Right lobe of liver (tissue), 6 donors: ENCODE data around the gene IL13. TPM values are rescaled to one million over a fixed set of nuclear protein-coding genes. Genes with fewer than 3 reads are reported as not detected.
A peak's percentile ranks its signal among the peaks of the same experiment; 100 is the strongest.

Experiments used
- ATAC-seq, 4 donors: fragments of 200-7000 bp; cut with Tn5 transposase; one replicate each; pipeline ENCODE4 v1.9.1; 2020; ENCODE audit warnings: mild to moderate bottlenecking in 4 of 4, moderate library complexity in 4 of 4
- DNase-seq, 3 donors: peaks; one replicate each; pipeline ENCODE4 v3.0.0-alpha.2; 2020
- H3K27ac ChIP-seq, 3 donors: fragments of 200-600 bp; one replicate each; pipeline ENCODE4 v1.8.0; 2022
- H3K27me3 ChIP-seq, 2 donors: fragments of 200-600 bp; one replicate each; pipeline ENCODE4 v1.8.0; 2022
- H3K36me3 ChIP-seq, 4 donors: fragments of 200-600 bp; sonication (generic) in 1 of 4; one replicate each; pipeline versions ENCODE4 v1.5.1 to v1.8.0; 2017 to 2022; ENCODE audit warnings: control low read depth in 1 of 4
- H3K4me1 ChIP-seq, 4 donors: fragments of 200-600 bp; sonication (generic) in 1 of 4; one replicate each; pipeline versions ENCODE4 v1.5.1 to v1.8.0; 2017 to 2022; ENCODE audit warnings: control low read depth in 1 of 4
- H3K4me3 ChIP-seq, 3 donors: fragments of 200-600 bp; one replicate each; pipeline ENCODE4 v1.8.0; 2022
- H3K9me3 ChIP-seq, 4 donors: fragments of 200-600 bp; sonication (generic) in 1 of 4; one replicate each; pipeline versions ENCODE4 v1.5.1 to v1.8.0; 2017 to 2022; ENCODE audit warnings: control low read depth in 1 of 4
- CTCF ChIP-seq, 4 donors: fragments of 200-600 bp in 3 of 4; fragments of 450-650 bp in 1 of 4; IDR thresholded peaks; one replicate each; pipeline versions ENCODE4 v1.5.1 to v1.8.0; 2016 to 2022; ENCODE audit warnings: antibody characterized with exemption in 4 of 4, mild to moderate bottlenecking in 2 of 4
- POLR2A ChIP-seq: fragments of 450-650 bp; IDR thresholded peaks from one replicate; pipeline ENCODE4 v1.6.1; 2017; ENCODE audit warnings: antibody characterized with exemption, mild to moderate bottlenecking
- WGBS: methylation state at CpG from one replicate; pipeline ENCODE4 v1.1.6; 2018; ENCODE audit warnings: low coverage, low lambda C conversion rate; ENCODE audit not compliant: insufficient coverage; ENCODE audit errors: missing lambda C conversion rate; 5-methylcytosine and 5-hydroxymethylcytosine counted together
- intact Hi-C, 2 donors: fragments of 100-400 bp; cut with DNase I; formaldehyde crosslinking; loops; one replicate each; pipeline versions ENCODE4 v1.11.2 to v1.14.1; 2022
- total RNA-seq, 6 experiments: library from RNA; depleted of rRNA in 2 of 6; stranded (reverse); fragments of >200 nt in 2 of 6; fragmentation: NEBNext Ultra II Directional in 3 of 6; extraction: Animal tissue kit (Norgen Biotek cat#: 25700) in 3 of 6; gene quantifications; one replicate each; pipeline versions ENCODE4 v1.1.0 to v1.2.4, GENCODE V29; 2016 to 2023
- donor health status: DM: no; HTN: yes; CAD: no.
- donor health status: DM: no; HTN: no; CAD: no.
- donor health status: DM: no; HTN: no; CAD: no.
- donor health status: DM: no; HTN: yes; CAD: no.
- donor health status: DM: no; HTN: yes; CAD: no.

IL13 gene
- total RNA-seq, 6 experiments from 2014 or later: 0.26 TPM; not detected in 5

- Histone ChIP-seq H3K4me3 (no peak overlapping the region), H3K9me3 (no peaks in the 10 kb centered on the region), H3K4me1 (no peaks in the 10 kb centered on the region), H3K27ac (no peak overlapping the region), H3K27me3 (no peaks in the 10 kb centered on the region), H3K36me3 (no peaks in the 10 kb centered on the region)
- TF ChIP-seq CTCF (IDR thresholded peaks at IDR 0.05) (no peak), POLR2A (no peak)
- intact Hi-C loops: no loop called here
- ATAC-seq (peak in 3 of 4 donors; percentile 40 to 55 (median 43)), DNase-seq (no peak)
- 50% methylated on average over 6 of the region's 7 CpGs for WGBS
These were observed 19.2 kb downstream of the IL13 start for GRCh38 chr5:132677191-132677590.

- intact Hi-C loops: no loop called here
- TF ChIP-seq POLR2A: no peak
- no peak for TF ChIP-seq CTCF (IDR thresholded peaks at IDR 0.05)
- Histone ChIP-seq H3K4me1 (no peaks in the 10 kb centered on the region), H3K36me3 (no peaks in the 10 kb centered on the region), H3K9me3 (no peaks in the 10 kb centered on the region), H3K27ac (no peak overlapping the region), H3K27me3 (no peaks in the 10 kb centered on the region), H3K4me3 (no peak overlapping the region)
- ATAC-seq (no peak), DNase-seq (no peak)
- WGBS: 78% methylated on average over 13 of the region's 15 CpGs
These were observed 19.9 kb downstream of the IL13 start for GRCh38 chr5:132677682-132678400.

GRCh38 chr5:132678735-132679134, 20.8 kb downstream of the IL13 start:
- intact Hi-C loops: no loop called here
- Histone ChIP-seq H3K27me3 (no peaks in the 10 kb centered on the region), H3K36me3 (no peaks in the 10 kb centered on the region), H3K4me1 (no peaks in the 10 kb centered on the region), H3K4me3 (no peak overlapping the region), H3K9me3 (no peaks in the 10 kb centered on the region), H3K27ac (no peak overlapping the region)
- no peak for DNase-seq
- no CpG with 5 or more reads among the region's 1 CpG for WGBS
- ATAC-seq: no peak
- TF ChIP-seq CTCF (IDR thresholded peaks at IDR 0.05): no peak
- TF ChIP-seq POLR2A: no peak

- H3K27ac ChIP-seq: no peak overlapping the region
- H3K4me3 ChIP-seq: no peak overlapping the region
- ATAC-seq (no peak), DNase-seq (no peak)
- no peaks in the 10 kb centered on the region for H3K4me1 ChIP-seq
- intact Hi-C loops: no loop called here
- WGBS: 79% methylated on average over 7 of the region's 7 CpGs
- TF ChIP-seq CTCF (IDR thresholded peaks at IDR 0.05): no peak
- TF ChIP-seq POLR2A: no peak
- no peaks in the 10 kb centered on the region for H3K9me3 ChIP-seq
- no peaks in the 10 kb centered on the region for H3K36me3 ChIP-seq
- no peaks in the 10 kb centered on the region for H3K27me3 ChIP-seq
These were observed 21.2 kb downstream of the IL13 start for GRCh38 chr5:132679166-132679565.
